ENCODE results near the gene TNS3. TPM values are rescaled to one million over a fixed set of nuclear protein-coding genes. Genes with fewer than 3 reads are reported as not detected.

Gene TNS3
- total and polyA plus RNA-seq, 2 donors (not counting 1 experiment from before 2014, with no cell fraction given) = 11.4 to 77.5 TPM

DNA sequence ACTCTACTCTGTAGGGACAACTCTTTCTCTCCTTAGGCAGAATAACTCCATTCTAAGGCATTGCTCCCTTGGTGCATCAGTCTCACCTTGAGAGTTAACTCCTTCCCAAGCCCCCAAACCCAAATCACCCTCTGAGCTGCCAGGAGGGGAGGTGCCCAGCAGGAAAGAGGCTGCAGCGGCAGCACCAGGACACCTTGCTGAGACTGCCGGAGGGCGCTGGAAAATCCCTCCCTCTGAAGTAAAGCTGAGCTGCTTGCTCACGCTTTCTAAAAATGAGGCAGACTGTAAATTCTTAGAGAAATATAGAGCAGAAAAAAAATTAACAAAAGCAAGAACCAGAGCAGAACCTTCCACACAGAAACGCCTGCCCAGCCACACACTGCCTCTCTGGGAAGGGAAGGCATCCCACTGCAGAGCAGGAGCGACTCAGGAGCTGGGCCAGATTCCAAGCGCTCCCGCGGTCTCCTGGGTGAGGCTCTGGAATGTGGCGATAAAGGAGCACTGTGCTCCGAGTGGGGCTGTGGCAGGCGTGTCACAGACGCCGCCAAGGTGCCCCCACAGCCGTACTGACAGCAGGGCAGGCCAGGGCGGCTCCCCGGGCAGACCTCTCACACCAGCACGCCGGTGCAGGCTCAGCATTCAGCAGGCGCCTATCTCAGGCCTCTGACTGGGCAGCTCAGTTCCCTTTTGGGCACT is 202.1 kb downstream of the TNS3 start:
- H3K4me2 ChIP-seq (replicated peaks; ENCODE audit: low read depth, low read length, poor library complexity, severe bottlenecking) = no peak overlapping the region
- H3K9me3 ChIP-seq (ENCODE audit: control extremely low read depth in 1 of 3, control insufficient read depth in 2 of 3, insufficient read depth in 1 of 3, low read length in 2 of 3) = no peaks in the 10 kb centered on the region
- Mint-ChIP-seq H3K27ac (no peak overlapping the region), H3K9me3 (ENCODE audit: insufficient read depth) (no peaks in the 10 kb centered on the region), H3K4me1 (no peaks in the 10 kb centered on the region), H3K27me3 (no peaks in the 10 kb centered on the region), H3K4me3 (no peak overlapping the region)
- H4K20me1 ChIP-seq (ENCODE audit: control insufficient read depth, insufficient read depth, low read length, poor library complexity, severe bottlenecking) = no peaks in the 10 kb centered on the region
- H3K27ac ChIP-seq (ENCODE audit: low read length in 2 of 2) = no peak overlapping the region
- no peak overlapping the region for H3K9ac ChIP-seq (ENCODE audit: low read length)
- ChIA-PET POLR2A (no interaction called here), CTCF (no interaction called here)
- H3K79me2 ChIP-seq (ENCODE audit: control insufficient read depth, insufficient read depth, low read length) = no peaks in the 10 kb centered on the region
- H2AFZ ChIP-seq (ENCODE audit: insufficient read depth, low read depth, low read length, poor library complexity, severe bottlenecking) = no peak overlapping the region
- peaks cover 0 to 29% of the 10 kb centered on the region in 2 experiments for H3K36me3 ChIP-seq (replicated peaks in 1 of 2; ENCODE audit: control extremely low read depth in 1 of 2, control insufficient read depth in 1 of 2, extremely low read depth in 1 of 2, insufficient read depth in 2 of 2, low read length in 1 of 2)
- 94% methylated on average over 16 of the region's 20 CpGs for whole genome bisulfite sequencing (ENCODE audit: insufficient coverage)
- H3K4me3 ChIP-seq (ENCODE audit: control extremely low read depth in 1 of 5, extremely low read depth in 1 of 5, insufficient read depth in 1 of 5, low read depth in 2 of 5, low read length in 4 of 5) = no peak overlapping the region
- intact Hi-C loops (cut with micrococcal nuclease) = no loop called here
- TF ChIP-seq EZH2 (IDR thresholded peaks at IDR 0.05; ENCODE audit: borderline replicate concordance, insufficient read depth, low read depth, low read length, poor library complexity, severe bottlenecking) = no peak
- TF ChIP-seq, protein P1, sequence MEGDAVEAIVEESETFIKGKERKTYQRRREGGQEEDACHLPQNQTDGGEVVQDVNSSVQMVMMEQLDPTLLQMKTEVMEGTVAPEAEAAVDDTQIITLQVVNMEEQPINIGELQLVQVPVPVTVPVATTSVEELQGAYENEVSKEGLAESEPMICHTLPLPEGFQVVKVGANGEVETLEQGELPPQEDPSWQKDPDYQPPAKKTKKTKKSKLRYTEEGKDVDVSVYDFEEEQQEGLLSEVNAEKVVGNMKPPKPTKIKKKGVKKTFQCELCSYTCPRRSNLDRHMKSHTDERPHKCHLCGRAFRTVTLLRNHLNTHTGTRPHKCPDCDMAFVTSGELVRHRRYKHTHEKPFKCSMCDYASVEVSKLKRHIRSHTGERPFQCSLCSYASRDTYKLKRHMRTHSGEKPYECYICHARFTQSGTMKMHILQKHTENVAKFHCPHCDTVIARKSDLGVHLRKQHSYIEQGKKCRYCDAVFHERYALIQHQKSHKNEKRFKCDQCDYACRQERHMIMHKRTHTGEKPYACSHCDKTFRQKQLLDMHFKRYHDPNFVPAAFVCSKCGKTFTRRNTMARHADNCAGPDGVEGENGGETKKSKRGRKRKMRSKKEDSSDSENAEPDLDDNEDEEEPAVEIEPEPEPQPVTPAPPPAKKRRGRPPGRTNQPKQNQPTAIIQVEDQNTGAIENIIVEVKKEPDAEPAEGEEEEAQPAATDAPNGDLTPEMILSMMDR (IDR thresholded peaks at IDR 0.05) = no peak
- DNase-seq (no peak), ATAC-seq (ENCODE audit: low read depth) (no peak)
- no peaks in the 10 kb centered on the region for H3K27me3 ChIP-seq (replicated peaks in 1 of 4; ENCODE audit: control extremely low read depth in 1 of 4, control insufficient read depth in 3 of 4, insufficient read depth in 4 of 4, low read length in 3 of 4)
- H3K4me1 ChIP-seq (ENCODE audit: control insufficient read depth in 2 of 2, insufficient read depth in 2 of 2, low read length in 2 of 2) = no peaks in the 10 kb centered on the region

DNA sequence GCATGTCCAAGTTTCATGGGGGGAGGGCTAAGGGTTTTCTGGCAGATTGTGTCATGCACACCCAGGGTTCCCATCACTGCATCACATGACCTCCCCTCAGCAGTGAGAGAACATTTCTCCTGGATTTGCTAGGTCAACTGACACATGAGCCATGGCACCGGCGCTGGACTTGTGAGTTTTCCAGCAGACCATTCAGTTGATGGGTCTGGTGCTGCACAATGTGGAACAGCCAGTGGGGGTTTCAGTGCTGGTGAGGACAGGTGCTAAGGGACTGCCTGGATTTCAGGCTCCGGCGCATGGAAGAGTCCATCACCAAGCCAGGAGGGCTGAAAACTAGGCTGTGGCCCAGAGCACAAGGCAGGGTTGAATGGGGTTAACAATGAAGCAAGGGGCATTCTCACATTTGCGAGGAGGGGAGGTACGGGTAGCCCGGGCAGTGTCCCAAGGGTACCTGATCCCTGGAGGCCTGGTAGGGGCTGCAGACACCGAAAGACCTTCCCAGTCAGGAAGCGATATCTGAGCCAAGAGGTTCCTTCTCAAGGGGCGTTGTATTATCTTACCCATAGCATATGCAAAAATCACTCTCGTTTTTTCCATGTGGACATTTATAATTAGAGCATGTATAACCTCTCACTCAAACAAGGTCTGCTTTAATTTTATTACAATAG is 203.0 kb downstream of the TNS3 start:
- Histone ChIP-seq H3K36me3 (replicated peaks in 1 of 2; ENCODE audit: control extremely low read depth in 1 of 2, control insufficient read depth in 1 of 2, extremely low read depth in 1 of 2, insufficient read depth in 2 of 2, low read length in 1 of 2) (peaks cover 0 to 26% of the 10 kb centered on the region in 2 experiments), H3K9me3 (ENCODE audit: control extremely low read depth in 1 of 3, control insufficient read depth in 2 of 3, insufficient read depth in 1 of 3, low read length in 2 of 3) (no peaks in the 10 kb centered on the region), H2AFZ (ENCODE audit: insufficient read depth, low read depth, low read length, poor library complexity, severe bottlenecking) (no peak overlapping the region), H3K27ac (ENCODE audit: low read length in 2 of 2) (no peak overlapping the region), H3K4me2 (replicated peaks; ENCODE audit: low read depth, low read length, poor library complexity, severe bottlenecking) (no peak overlapping the region), H4K20me1 (ENCODE audit: control insufficient read depth, insufficient read depth, low read length, poor library complexity, severe bottlenecking) (no peaks in the 10 kb centered on the region), H3K4me3 (ENCODE audit: control extremely low read depth in 1 of 5, extremely low read depth in 1 of 5, insufficient read depth in 1 of 5, low read depth in 2 of 5, low read length in 4 of 5) (no peak overlapping the region), H3K27me3 (replicated peaks in 1 of 4; ENCODE audit: control extremely low read depth in 1 of 4, control insufficient read depth in 3 of 4, insufficient read depth in 4 of 4, low read length in 3 of 4) (no peaks in the 10 kb centered on the region), H3K9ac (ENCODE audit: low read length) (no peak overlapping the region), H3K79me2 (ENCODE audit: control insufficient read depth, insufficient read depth, low read length) (no peaks in the 10 kb centered on the region), H3K4me1 (ENCODE audit: control insufficient read depth in 2 of 2, insufficient read depth in 2 of 2, low read length in 2 of 2) (no peaks in the 10 kb centered on the region)
- ATAC-seq (ENCODE audit: low read depth) = no peak
- intact Hi-C loops (cut with micrococcal nuclease) = no loop called here
- Mint-ChIP-seq H3K4me3 (no peak overlapping the region), H3K9me3 (ENCODE audit: insufficient read depth) (no peaks in the 10 kb centered on the region), H3K27me3 (no peaks in the 10 kb centered on the region), H3K27ac (no peak overlapping the region), H3K4me1 (no peaks in the 10 kb centered on the region)
- no peak for DNase-seq
- 87% methylated on average over 6 of the region's 11 CpGs for WGBS (ENCODE audit: insufficient coverage)
- ChIA-PET POLR2A (no interaction called here), CTCF (no interaction called here)
- TF ChIP-seq, protein P1 (IDR thresholded peaks at IDR 0.05) = no peak

Measured in B cell (primary cell).